GM10248 (cell line): ENCODE data around the gene KRT15.

Experiments
- CTCF ChIA-PET: fragments of 300-600 bp; sonication (Branson Sonifier 250); formaldehyde crosslinking; extraction: SDS; loops from one replicate; lab custom pipeline; 2021; ENCODE audit warnings: antibody characterized with exemption; lab: Yijun Ruan, JAX
- POLR2A ChIA-PET: fragments of 350-650 bp; sonication (Branson Sonifier 250); formaldehyde crosslinking; extraction: SDS; loops from one replicate; lab custom pipeline; 2020; ENCODE audit warnings: antibody characterized with exemption; lab: Yijun Ruan, JAX
- DNase-seq: peaks from one replicate; pipeline ENCODE4 v3.0.0; 2012; ENCODE audit errors: extremely low spot score
- CTCF ChIP-seq: IDR thresholded peaks from 2 replicates; pipeline ENCODE4 v1.5.1; 2012; ENCODE audit warnings: mild to moderate bottlenecking, low read depth; ENCODE audit errors: extremely low read depth, missing control alignments, control extremely low read depth

KRT15 gene

GRCh38 chr17:41481036-41481435, 37.7 kb downstream of the KRT15 start, which contains the start of gene KRT35:
Gene KRT35 (minus strand): TSS chr17:41481151. CDS start chr17:41481097, 54 bp downstream.
- no peak for TF ChIP-seq CTCF
- CTCF ChIA-PET = no interaction called here
- DNase-seq = no peak
- POLR2A ChIA-PET = no interaction called here

- no peak for DNase-seq
- ChIA-PET CTCF (no interaction called here), POLR2A (no interaction called here)
- no peak for TF ChIP-seq CTCF
Measured at GRCh38 chr17:41480581-41480980, 38.1 kb downstream of the KRT15 start.

GRCh38 chr17:41480136-41480535, 38.6 kb downstream of the KRT15 start:
- peak; percentile 40 for DNase-seq
- ChIA-PET POLR2A (no interaction called here), CTCF (no interaction called here)
- TF ChIP-seq CTCF = no peak

- TF ChIP-seq CTCF = no peak
- DNase-seq = no peak
- ChIA-PET CTCF (interaction anchor here (0.8 to 1.7 kb wide), 5 partner anchors 9 to 170 kb away, joined by 3 to 5 read pairs (median 3); partner anchors contain the start of genes KRT32 and KRT36), POLR2A (no interaction called here)
Measured at GRCh38 chr17:41478237-41478636, 40.5 kb downstream of the KRT15 start.

GRCh38 chr17:41476866-41477815, 41.5 kb downstream of the KRT15 start:
- DNase-seq = no peak
- CTCF ChIA-PET = interaction anchor here (0.8 to 1.7 kb wide), 5 partner anchors 10 to 171 kb away, joined by 3 to 5 read pairs (median 3); partner anchors contain the start of genes KRT32 and KRT36
- POLR2A ChIA-PET = no interaction called here
- TF ChIP-seq CTCF = no peak

- DNase-seq = no peak
- ChIA-PET CTCF (interaction anchor here (1.4 kb wide), 1 partner anchor 12 kb away, joined by 5 read pairs; no protein-coding TSS in a partner anchor), POLR2A (no interaction called here)
- no peak for TF ChIP-seq CTCF
Measured at GRCh38 chr17:41475421-41475820, 43.3 kb downstream of the KRT15 start.
